Uterus (tissue), 4 donors: ENCODE results near the gene DCTN4. TPM values are rescaled to one million over a fixed set of nuclear protein-coding genes. Genes with fewer than 3 reads are reported as not detected.

Experiments
- DNase-seq, 2 donors: peaks; one replicate each; pipeline ENCODE4 v3.0.0-alpha.2; 2019 to 2020
- H3K27ac ChIP-seq, 2 donors: fragments of 200-600 bp; sonication (generic); 1 replicate in 1 of 2; 2 replicates in 1 of 2; pipeline ENCODE4 v1.5.1; 2016 to 2018
- H3K27me3 ChIP-seq, 2 donors: fragments of 200-600 bp; sonication (generic); one replicate each; pipeline ENCODE4 v1.5.1; 2018 to 2019; ENCODE audit warnings: control low read depth in 1 of 2
- H3K36me3 ChIP-seq, 2 donors: fragments of 200-600 bp; sonication (generic); one replicate each; pipeline ENCODE4 v1.5.1; 2019; ENCODE audit warnings: control low read depth in 1 of 2
- H3K4me1 ChIP-seq, 2 donors: fragments of 200-600 bp; sonication (generic); one replicate each; pipeline ENCODE4 v1.5.1; 2018 to 2019; ENCODE audit warnings: control low read depth in 1 of 2
- H3K4me3 ChIP-seq, 2 donors: fragments of 200-600 bp; sonication (generic); 1 replicate in 1 of 2; 2 replicates in 1 of 2; pipeline ENCODE4 v1.5.1; 2018 to 2019; ENCODE audit warnings: mild to moderate bottlenecking in 1 of 2
- H3K9me3 ChIP-seq, 2 donors: fragments of 200-600 bp; sonication (generic); one replicate each; pipeline ENCODE4 v1.5.1; 2019; ENCODE audit warnings: control low read depth in 1 of 2
- CTCF ChIP-seq, 4 experiments: fragments of 200-600 bp in 2 of 4; fragments of 450-650 bp in 2 of 4; sonication (generic) in 2 of 4; IDR thresholded peaks; one replicate each; pipeline ENCODE4 v1.5.1; 2016 to 2019; ENCODE audit warnings: antibody characterized with exemption in 4 of 4, mild to moderate bottlenecking in 2 of 4, moderate library complexity in 1 of 4
- POLR2A ChIP-seq, 2 donors: fragments of 450-650 bp; IDR thresholded peaks; one replicate each; pipeline ENCODE4 v1.6.1; 2016; ENCODE audit warnings: antibody characterized with exemption in 2 of 2, mild to moderate bottlenecking in 1 of 2, moderate library complexity in 1 of 2
- intact Hi-C: fragments of 100-400 bp; cut with DNase I; formaldehyde crosslinking; loops from one replicate; pipeline ENCODE4 v1.15.1; 2023; ENCODE audit warnings: low total_unique reads
- total RNA-seq, 4 donors: library from RNA; depleted of rRNA in 3 of 4; stranded (reverse); fragments of >200 nt in 3 of 4; gene quantifications; one replicate each; pipeline versions ENCODE4 v1.1.0 to v1.2.4, GENCODE V29; 2014 to 2023
- donor health status: DM: yes; HTN: yes; CAD: no.

Gene DCTN4
- total RNA-seq, 4 donors from 2014 or later: 33.3 to 82.7 (median 62.3) TPM

DNA sequence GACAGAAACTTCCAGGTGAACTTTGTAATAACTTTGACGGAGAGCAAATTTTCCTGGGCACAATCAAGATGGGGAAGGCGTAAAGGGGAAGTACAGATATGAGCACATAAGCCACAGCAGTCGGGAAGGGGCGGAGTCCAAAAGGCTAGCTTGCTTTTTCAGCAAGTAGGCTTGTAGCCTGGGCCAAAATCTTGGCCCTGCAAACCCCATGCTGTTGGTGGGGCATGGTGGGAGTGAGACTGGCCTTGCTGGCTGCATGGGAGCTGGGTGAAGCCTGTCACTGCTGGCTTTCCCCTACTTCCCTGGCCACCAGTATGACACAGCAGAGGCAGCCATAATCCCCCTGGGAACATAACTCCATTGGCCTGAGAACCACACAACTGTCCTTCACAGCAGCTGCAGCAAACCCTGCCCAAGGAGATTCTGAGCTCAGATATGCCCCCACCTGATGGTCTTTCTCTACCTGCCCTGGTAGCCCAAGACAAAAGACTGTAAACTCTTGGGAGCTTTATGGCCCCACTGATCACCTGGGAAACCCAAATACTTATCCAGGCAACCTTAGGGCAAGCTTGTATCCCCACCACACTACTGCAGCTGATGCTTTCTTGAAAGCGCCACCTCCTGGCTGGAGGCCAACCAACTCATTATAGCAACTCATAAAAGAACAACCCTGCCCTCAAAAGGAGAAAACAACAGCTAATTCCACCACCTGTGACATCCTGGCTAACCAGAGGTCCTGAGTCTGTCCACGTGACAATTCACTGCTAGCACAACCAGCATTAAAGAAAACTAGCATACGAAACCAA lies 24.0 kb downstream of the DCTN4 start:
- no peaks in the 10 kb centered on the region for H3K27me3 ChIP-seq
- TF ChIP-seq CTCF (IDR thresholded peaks at IDR 0.05): no peak
- no peak for TF ChIP-seq POLR2A (IDR thresholded peaks at IDR 0.05)
- intact Hi-C loops: no loop called here
- peaks cover 0 to 4% of the 10 kb centered on the region in 2 donors for H3K36me3 ChIP-seq
- no peak overlapping the region for H3K4me3 ChIP-seq
- no peak for DNase-seq
- H3K9me3 ChIP-seq: no peaks in the 10 kb centered on the region
- H3K4me1 ChIP-seq: no peaks in the 10 kb centered on the region
- H3K27ac ChIP-seq: no peak overlapping the region

DNA sequence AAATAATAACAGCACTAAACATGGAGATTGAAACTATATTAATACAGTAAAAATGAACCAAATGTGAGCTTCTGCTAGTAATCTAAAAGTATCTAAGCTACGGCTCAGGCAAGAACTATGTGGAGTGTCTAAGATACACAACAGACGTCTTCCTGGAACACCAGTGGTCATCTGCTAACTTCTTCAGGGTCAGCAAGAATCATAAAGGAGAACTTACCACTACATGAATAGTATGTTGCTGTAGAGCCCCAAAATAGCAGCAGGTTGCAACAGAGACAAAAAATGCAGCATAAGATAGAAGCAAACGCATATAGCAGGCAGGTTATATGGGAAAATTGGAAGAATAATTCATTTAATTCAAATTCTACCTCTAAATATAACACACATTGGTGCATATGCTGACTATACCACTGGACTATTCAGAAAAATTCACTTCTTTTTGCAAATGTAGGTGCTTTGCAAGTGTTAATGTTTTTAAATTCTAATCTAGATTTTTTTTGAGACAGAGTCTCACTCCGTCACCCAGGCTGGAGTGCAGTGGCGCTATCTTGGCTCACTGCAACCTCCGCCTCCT lies 27.1 kb downstream of the DCTN4 start:
- H3K36me3 ChIP-seq: peaks cover 0 to 4% of the 10 kb centered on the region in 2 donors
- DNase-seq: no peak
- no peaks in the 10 kb centered on the region for H3K4me1 ChIP-seq
- H3K27me3 ChIP-seq: no peaks in the 10 kb centered on the region
- no peak overlapping the region for H3K27ac ChIP-seq
- H3K4me3 ChIP-seq: no peak overlapping the region
- no peaks in the 10 kb centered on the region for H3K9me3 ChIP-seq
- intact Hi-C loops: no loop called here
- TF ChIP-seq POLR2A (IDR thresholded peaks at IDR 0.05) (no peak), CTCF (IDR thresholded peaks at IDR 0.05) (no peak)

DNA sequence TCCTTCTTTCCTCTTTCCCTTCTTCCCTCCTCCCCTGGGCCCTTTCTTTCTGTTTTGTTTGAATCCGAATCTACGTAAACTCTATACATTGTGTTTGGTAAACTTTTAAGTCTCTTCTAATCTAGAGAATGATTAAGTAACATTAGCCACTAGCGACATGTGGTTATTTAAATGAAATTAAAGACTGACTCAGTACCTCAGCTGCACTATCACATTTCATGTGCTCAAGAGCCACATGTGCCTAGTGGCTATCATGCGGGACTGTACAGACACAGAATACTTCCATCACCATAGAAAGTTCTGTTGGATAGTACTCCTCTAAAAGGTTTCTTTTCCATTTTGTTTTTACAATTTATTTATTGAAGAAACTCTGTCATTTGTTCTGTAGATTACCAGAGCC lies 29.0 kb downstream of the DCTN4 start:
- Histone ChIP-seq H3K4me3 (no peak overlapping the region), H3K27me3 (no peaks in the 10 kb centered on the region), H3K36me3 (peaks cover 0 to 4% of the 10 kb centered on the region in 2 donors), H3K4me1 (no peaks in the 10 kb centered on the region), H3K9me3 (no peaks in the 10 kb centered on the region), H3K27ac (no peak overlapping the region)
- intact Hi-C loops: no loop called here
- TF ChIP-seq POLR2A (IDR thresholded peaks at IDR 0.05): no peak
- no peak for TF ChIP-seq CTCF (IDR thresholded peaks at IDR 0.05)
- DNase-seq: no peak

DNA sequence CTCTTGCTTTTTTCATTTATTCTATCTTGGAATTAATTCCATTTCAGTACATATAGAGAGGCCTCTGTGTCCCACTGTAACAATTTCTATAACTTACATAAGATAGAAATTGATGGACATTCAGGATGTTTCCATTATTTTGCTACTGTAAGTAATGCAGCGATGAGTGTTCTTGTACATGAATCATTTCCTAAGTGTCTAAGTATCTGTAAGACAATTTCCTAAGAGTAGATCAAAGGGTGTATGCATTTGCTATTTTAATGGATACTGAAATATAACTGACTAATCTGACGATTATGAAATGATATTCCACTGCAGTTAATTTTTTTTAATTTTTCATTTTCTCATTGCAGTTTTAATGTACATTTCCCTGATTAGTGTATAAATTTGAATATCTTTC lies 35.0 kb downstream of the DCTN4 start:
- Histone ChIP-seq H3K36me3 (no peaks in the 10 kb centered on the region), H3K4me1 (no peaks in the 10 kb centered on the region), H3K27ac (no peak overlapping the region), H3K27me3 (no peaks in the 10 kb centered on the region), H3K4me3 (no peak overlapping the region), H3K9me3 (no peaks in the 10 kb centered on the region)
- DNase-seq: no peak
- TF ChIP-seq CTCF (IDR thresholded peaks at IDR 0.05) (no peak), POLR2A (IDR thresholded peaks at IDR 0.05) (no peak)
- intact Hi-C loops: no loop called here

DNA sequence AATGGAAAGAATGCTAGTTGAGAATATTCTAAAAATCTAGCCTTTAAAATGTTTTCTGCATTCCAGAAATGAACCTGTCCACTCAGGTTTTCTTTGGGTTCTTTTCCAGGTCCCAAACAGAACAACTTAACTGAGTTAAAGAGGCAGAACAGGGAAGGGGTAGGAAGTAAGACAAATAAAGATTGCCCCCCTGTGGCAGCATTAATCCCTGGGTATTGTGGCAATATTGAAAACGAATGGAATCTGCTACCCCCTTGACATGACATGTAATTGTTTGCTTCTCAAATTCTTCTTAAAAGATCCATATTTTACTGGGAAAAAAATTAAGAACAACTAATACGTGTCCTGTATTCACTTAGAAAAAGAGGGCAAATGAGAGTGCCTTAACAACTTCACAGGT lies 48.7 kb downstream of the DCTN4 start:
- H3K4me1 ChIP-seq: no peaks in the 10 kb centered on the region
- H3K4me3 ChIP-seq: no peak overlapping the region
- H3K9me3 ChIP-seq: no peaks in the 10 kb centered on the region
- no peak overlapping the region for H3K27ac ChIP-seq
- H3K27me3 ChIP-seq: no peaks in the 10 kb centered on the region
- intact Hi-C loops: no loop called here
- TF ChIP-seq CTCF (IDR thresholded peaks at IDR 0.05) (no peak), POLR2A (IDR thresholded peaks at IDR 0.05) (no peak)
- no peak for DNase-seq
- no peaks in the 10 kb centered on the region for H3K36me3 ChIP-seq
